ENCODE results near the gene H19. TPM values are rescaled to one million over a fixed set of nuclear protein-coding genes. Genes with fewer than 3 reads are reported as not detected.

The H19 gene
- total RNA-seq, 1 donor: 161 TPM

DNA sequence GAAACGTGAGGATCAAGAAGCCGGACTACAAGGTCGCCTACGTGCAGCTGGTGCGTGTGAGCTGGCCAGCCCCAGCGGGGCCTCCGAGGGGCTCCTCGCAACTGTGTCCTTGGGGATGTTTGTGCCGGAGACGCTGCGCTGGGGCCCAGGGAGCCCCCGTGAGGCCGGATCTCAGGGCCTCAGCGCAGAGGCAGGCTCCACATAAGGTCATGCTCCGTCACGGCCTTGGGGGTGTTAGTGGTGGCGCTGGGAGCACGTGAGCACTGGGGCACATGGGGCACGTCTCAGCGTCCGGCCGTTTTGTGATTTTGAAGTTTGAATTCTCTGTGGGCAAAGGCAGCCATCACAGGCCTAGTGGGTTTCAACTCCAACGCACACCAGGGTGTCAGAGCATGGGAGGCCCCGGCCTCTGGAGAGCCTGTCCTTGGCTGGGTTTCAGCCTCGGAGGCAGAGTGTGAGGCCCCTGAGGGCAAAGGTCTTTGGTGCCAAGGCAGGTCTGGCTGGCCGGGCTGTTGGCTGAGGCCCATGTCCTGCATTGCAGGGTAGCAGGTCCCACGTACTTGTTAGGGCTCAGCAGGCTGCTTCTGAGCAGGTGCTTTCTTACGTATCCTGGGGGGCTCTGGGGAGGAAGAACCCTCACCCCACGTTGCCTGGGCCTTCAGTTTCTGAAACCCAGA is 44.7 kb downstream of the H19 start:
- H3K4me3 ChIP-seq (ENCODE audit: low read depth, low read length): no peak overlapping the region
- TF ChIP-seq, protein P1, sequence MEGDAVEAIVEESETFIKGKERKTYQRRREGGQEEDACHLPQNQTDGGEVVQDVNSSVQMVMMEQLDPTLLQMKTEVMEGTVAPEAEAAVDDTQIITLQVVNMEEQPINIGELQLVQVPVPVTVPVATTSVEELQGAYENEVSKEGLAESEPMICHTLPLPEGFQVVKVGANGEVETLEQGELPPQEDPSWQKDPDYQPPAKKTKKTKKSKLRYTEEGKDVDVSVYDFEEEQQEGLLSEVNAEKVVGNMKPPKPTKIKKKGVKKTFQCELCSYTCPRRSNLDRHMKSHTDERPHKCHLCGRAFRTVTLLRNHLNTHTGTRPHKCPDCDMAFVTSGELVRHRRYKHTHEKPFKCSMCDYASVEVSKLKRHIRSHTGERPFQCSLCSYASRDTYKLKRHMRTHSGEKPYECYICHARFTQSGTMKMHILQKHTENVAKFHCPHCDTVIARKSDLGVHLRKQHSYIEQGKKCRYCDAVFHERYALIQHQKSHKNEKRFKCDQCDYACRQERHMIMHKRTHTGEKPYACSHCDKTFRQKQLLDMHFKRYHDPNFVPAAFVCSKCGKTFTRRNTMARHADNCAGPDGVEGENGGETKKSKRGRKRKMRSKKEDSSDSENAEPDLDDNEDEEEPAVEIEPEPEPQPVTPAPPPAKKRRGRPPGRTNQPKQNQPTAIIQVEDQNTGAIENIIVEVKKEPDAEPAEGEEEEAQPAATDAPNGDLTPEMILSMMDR (IDR thresholded peaks at IDR 0.05; ENCODE audit: insufficient read depth, low read depth, low read length): no peak
- no peak for DNase-seq (ENCODE audit: low read depth)

DNA sequence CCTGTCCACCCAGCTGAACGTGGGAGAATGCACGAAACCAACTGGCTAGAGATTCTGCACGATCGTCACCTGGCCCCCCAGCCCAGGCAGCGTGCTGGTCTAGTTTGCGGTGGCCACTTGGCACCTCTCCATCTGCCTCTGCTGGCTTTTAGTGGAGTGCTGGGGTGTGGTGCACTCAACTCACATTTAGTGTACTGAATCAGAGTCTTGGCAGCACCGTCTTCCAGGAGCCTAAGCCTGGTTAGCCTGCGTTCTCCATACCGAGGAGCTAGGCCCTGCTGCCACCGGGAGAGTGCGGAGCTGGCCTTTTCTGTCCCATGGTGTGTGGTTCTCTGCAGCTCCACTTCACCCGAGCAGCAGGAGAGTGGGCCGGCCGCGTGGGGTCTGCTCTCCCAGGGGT is 47.7 kb downstream of the H19 start:
- TF ChIP-seq, protein P1 (IDR thresholded peaks at IDR 0.05; ENCODE audit: insufficient read depth, low read depth, low read length): no peak
- no peak for DNase-seq (ENCODE audit: low read depth)
- no peak overlapping the region for H3K4me3 ChIP-seq (ENCODE audit: low read depth, low read length)

DNA sequence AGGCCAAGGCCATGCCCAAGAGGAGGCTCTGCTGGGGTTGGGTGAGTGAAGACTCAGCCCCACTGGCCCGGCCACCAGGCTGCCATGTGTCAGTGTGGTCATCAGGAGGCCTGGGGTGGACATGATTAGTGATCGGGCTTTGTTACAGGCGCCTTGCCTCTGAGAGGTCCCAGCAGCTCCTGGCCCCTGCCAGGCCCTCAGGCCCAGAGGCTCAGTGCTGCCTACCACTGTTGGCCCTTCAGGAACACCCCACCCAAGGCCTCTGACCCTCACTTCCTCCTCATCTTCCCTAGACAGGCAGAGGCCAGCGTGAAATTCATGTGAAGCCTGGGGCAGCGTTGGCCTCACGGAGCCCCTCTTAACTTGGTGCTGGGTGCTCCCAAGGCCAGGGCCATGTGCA is 48.3 kb downstream of the H19 start:
- TF ChIP-seq, protein P1 (IDR thresholded peaks at IDR 0.05; ENCODE audit: insufficient read depth, low read depth, low read length): no peak
- no peak for DNase-seq (ENCODE audit: low read depth)

DNA sequence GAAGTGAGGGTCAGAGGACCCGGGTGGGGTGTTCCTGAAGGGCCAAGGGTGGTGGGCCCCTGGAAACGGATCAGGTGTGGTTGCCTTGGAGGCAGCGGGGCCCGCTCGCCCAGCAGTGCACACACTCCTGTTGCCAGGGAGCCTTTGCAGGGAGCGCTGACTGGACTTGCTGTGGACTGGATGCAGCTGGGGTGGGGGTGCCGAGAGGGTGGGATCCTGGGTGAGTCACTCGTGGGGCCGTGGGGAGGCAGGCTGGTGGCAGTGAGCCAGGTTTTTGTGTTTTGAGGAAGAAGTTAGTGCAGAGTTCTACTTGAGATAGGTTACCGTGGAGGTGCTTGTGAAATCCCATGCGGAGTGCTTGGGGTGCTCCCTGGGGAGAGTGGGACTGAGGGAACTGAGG is 49.3 kb downstream of the H19 start:
- TF ChIP-seq, protein P1 (IDR thresholded peaks at IDR 0.05; ENCODE audit: insufficient read depth, low read depth, low read length): no peak
- no peak for DNase-seq (ENCODE audit: low read depth)
- H3K4me3 ChIP-seq (ENCODE audit: low read depth, low read length): no peak overlapping the region

More for the DNA sequence above, 48.3 kb downstream of the H19 start:
- no peak overlapping the region for H3K4me3 ChIP-seq (ENCODE audit: low read depth, low read length)

DNA sequence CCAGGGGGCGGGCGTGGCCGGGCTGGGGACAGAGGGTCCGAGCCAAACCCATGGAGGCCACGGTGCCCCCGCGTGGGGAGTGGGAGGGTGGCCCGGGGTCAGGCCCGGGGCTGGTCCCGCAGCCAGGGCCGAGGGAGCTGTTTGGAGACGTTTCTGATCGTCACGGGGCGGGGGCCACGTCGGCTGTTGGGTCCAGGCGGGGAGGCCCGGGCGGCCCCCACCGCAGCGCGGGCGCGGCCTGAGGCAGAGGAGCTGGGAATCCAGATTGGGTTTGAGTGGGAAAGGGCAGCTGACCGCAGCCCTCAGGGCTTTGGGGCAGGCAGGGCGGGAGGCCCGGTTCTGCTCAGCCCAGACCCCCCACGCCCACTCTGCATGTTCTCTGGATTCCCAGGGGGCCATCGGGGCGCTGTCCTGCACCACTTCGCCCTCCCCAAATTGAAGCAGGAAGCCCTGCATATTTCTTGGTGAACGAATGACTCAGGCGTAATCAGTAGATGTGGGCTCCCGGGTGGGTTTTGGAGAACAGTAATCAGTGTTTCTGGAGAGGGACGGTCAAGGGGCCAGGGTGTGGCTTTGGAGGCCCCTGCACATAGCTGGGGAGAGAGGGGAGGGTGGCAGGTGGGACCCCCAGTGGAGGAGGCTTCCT is 49.9 kb downstream of the H19 start:
- no peak for DNase-seq (ENCODE audit: low read depth)
- TF ChIP-seq, protein P1 (IDR thresholded peaks at IDR 0.05; ENCODE audit: insufficient read depth, low read depth, low read length): no peak
- H3K4me3 ChIP-seq (ENCODE audit: low read depth, low read length): no peak overlapping the region

DNA sequence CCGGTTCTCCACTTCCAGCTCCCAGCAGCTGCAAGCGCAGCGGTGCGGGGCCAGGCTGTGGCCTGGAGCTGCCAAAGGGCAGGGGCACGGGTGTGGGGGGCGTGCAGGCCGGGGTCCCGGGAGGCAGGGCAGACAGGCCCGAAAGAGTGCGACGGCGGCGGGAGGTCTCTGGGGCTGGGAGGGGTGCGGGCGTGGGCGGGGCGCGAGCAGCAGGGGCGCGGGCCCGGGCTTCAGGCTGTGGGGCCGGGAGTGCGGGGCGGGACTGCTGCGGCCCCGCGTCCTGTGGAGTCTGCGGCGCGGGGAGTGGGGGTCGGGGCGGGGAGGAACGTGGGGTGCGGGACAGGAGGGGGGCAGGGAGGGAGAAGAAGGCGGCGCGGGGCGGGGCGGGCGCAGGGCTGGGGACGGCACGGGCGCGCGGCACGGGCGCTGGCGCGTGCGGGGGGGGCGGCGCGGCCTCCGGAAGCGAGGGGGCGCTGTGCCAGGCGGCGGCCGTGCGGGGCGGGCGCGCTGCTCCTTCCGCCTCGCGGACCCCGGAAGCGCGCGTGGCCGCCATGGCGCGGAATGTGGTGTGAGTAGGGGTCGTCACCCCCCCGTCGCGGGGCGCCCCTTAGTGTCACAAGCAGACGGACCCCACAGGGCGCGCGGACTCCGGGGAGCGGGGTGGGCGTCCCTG is 50.7 kb downstream of the H19 start, which contains the start of gene MRPL23:
MRPL23 (plus strand) TSS at position 521 of the 673 bp plus-strand sequence; CDS start at position 552, 31 bp downstream.
- TF ChIP-seq, protein P1 (IDR thresholded peaks at IDR 0.05; ENCODE audit: insufficient read depth, low read depth, low read length): no peak
- no peak for DNase-seq (ENCODE audit: low read depth)
- H3K4me3 ChIP-seq (ENCODE audit: low read depth, low read length): no peak within 1 kb of the TSS

Small RNAs within 50 kb of the gene (small RNA-seq; reads per million reads assigned to genes)
- gene RF01972 (not detected), gene RF01973 (not detected)

Other genes starting within 250 kb of the H19 start
- gene IFITM10, start 247.2 kb downstream of the H19 start, total RNA-seq: 0.32 and 0.43 TPM in 2 replicates
- gene CTSD, start 233.9 kb downstream of the H19 start, total RNA-seq: 63.9 and 84.1 TPM in 2 replicates
- gene SYT8, start 162.9 kb downstream of the H19 start, total RNA-seq: under 0.01 TPM in 1 of 2 replicates, not detected in the other
- not detected in 2 replicates for gene TNNI2, start 158.9 kb downstream of the H19 start, total RNA-seq
- gene LSP1, start 144.8 kb downstream of the H19 start, total RNA-seq: 0.32 TPM in 1 of 2 replicates, not detected in the other
- gene PRR33, start 105.9 kb downstream of the H19 start, total RNA-seq: not detected in 2 replicates
- gene TNNT3, start 78.1 kb downstream of the H19 start, total RNA-seq: not detected in 2 replicates
- 107 and 143 TPM in 2 replicates for gene MRPL23, start 50.5 kb downstream of the H19 start, total RNA-seq
- gene IGF2, start 141.5 kb upstream of the H19 start, total RNA-seq: 26.8 and 44.8 TPM in 2 replicates
- not detected in 2 replicates for gene INS, start 163.4 kb upstream of the H19 start, total RNA-seq
- not detected in 2 replicates for gene TH, start 174.0 kb upstream of the H19 start, total RNA-seq